SK-N-SH (cell line): ENCODE results near the gene PARD3. TPM values are rescaled to one million over a fixed set of nuclear protein-coding genes. Genes with fewer than 3 reads are reported as not detected.

Experiments
- CTCF ChIA-PET: fragments of 300-600, 350-600 bp; formaldehyde crosslinking; extraction: SDS; loops from one replicate; lab custom pipeline; 2021; lab: Yijun Ruan, JAX
- POLR2A ChIA-PET: fragments of 350-600 bp; sonication (Branson Sonifier 250); formaldehyde crosslinking; extraction: SDS; loops from one replicate; lab custom pipeline; 2020; ENCODE audit warnings: antibody characterized with exemption, inconsistent platforms; lab: Yijun Ruan, JAX
- DNase-seq: peaks from one replicate; pipeline ENCODE4 v3.0.0; 2012
- H2AFZ ChIP-seq: fragments of 200-600 bp; sonication (generic); 2 replicates; pipeline ENCODE4 v1.8.1; 2016; ENCODE audit warnings: antibody characterized with exemption, mild to moderate bottlenecking, low read depth
- H3F3A ChIP-seq: fragments of 200-600 bp; sonication (generic); replicated peaks from 2 replicates; pipeline ENCODE3; 2016; ENCODE audit warnings: antibody characterized with exemption, mild to moderate bottlenecking; ENCODE audit not compliant: insufficient read depth
- H3K27ac ChIP-seq, 2 experiments: fragments of 200-500 bp in 1 of 2; fragments of 200-600 bp in 1 of 2; sonication (Bioruptor generic) in 1 of 2; sonication (generic), shearing (Covaris generic) in 1 of 2; 2 replicates each; pipeline versions ENCODE4 v1.5.1 to v1.6.1; 2014 to 2016; ENCODE audit warnings: low read depth in 2 of 2, inconsistent platforms in 1 of 2, low read length in 1 of 2, mild to moderate bottlenecking in 1 of 2, mixed read lengths in 1 of 2
- H3K27me3 ChIP-seq: fragments of 200-600 bp; sonication (generic), shearing (Covaris generic); 2 replicates; pipeline ENCODE4 v1.6.1; 2016; ENCODE audit warnings: mixed run types; ENCODE audit not compliant: insufficient read depth
- H3K36me3 ChIP-seq, 2 experiments: fragments of 200-500 bp in 1 of 2; fragments of 200-600 bp in 1 of 2; sonication (Bioruptor generic) in 1 of 2; sonication (generic) in 1 of 2; replicated peaks in 1 of 2; 2 replicates each; pipeline versions ENCODE3 to v1.5.1; 2014 to 2016; ENCODE audit warnings: low read length in 1 of 2, mild to moderate bottlenecking in 1 of 2; ENCODE audit not compliant: insufficient read depth in 2 of 2, control insufficient read depth in 1 of 2
- H3K4me1 ChIP-seq, 2 experiments: fragments of 200-500 bp in 1 of 2; fragments of 200-600 bp in 1 of 2; sonication (Bioruptor generic) in 1 of 2; sonication (generic), shearing (Covaris generic) in 1 of 2; 2 replicates each; pipeline versions ENCODE4 v1.5.1 to v1.6.1; 2014 to 2016; ENCODE audit warnings: low read depth in 1 of 2, low read length in 1 of 2, mixed run types in 1 of 2; ENCODE audit not compliant: insufficient read depth in 2 of 2, control insufficient read depth in 1 of 2
- H3K4me2 ChIP-seq: fragments of 200-600 bp; sonication (generic), shearing (Covaris generic); 2 replicates; pipeline ENCODE4 v1.6.1; 2017; ENCODE audit warnings: mixed run types
- H3K4me3 ChIP-seq, 2 experiments: fragments of 200-500 bp in 1 of 2; fragments of 200-600 bp in 1 of 2; sonication (Bioruptor generic) in 1 of 2; sonication (generic), shearing (Covaris generic) in 1 of 2; 2 replicates each; pipeline versions ENCODE4 v1.5.1 to v1.8.1; 2014 to 2016; ENCODE audit warnings: low read depth in 2 of 2, inconsistent platforms in 1 of 2, low read length in 1 of 2, mild to moderate bottlenecking in 1 of 2, mixed read lengths in 1 of 2, moderate library complexity in 1 of 2
- H3K79me2 ChIP-seq: fragments of 200-600 bp; sonication (generic); 2 replicates; pipeline ENCODE4 v1.8.1; 2017; ENCODE audit warnings: mild to moderate bottlenecking; ENCODE audit not compliant: insufficient read depth
- H3K9ac ChIP-seq: fragments of 200-600 bp; sonication (generic); 2 replicates; pipeline ENCODE4 v1.6.1; 2017; ENCODE audit warnings: mixed run types
- H3K9me2 ChIP-seq: fragments of 200-600 bp; sonication (generic); 2 replicates; pipeline ENCODE4 v1.6.1; 2017; ENCODE audit warnings: mixed run types
- H3K9me3 ChIP-seq: fragments of 200-600 bp; sonication (generic); 2 replicates; pipeline ENCODE4 v1.6.1; 2017; ENCODE audit warnings: mixed run types, mild to moderate bottlenecking, moderate library complexity
- H4K20me1 ChIP-seq: fragments of 200-600 bp; sonication (generic); 2 replicates; pipeline ENCODE4 v1.6.1; 2017; ENCODE audit warnings: mild to moderate bottlenecking, mixed run types; ENCODE audit not compliant: insufficient read depth
- CHD2 ChIP-seq: fragments of 150-350 bp; IDR thresholded peaks from 2 replicates; pipeline ENCODE4 v1.6.1; 2018; ENCODE audit warnings: low read length; ENCODE audit not compliant: partially characterized antibody
- FOSL2 ChIP-seq: IDR thresholded peaks from 2 replicates; pipeline ENCODE4 v1.4.0; 2012; ENCODE audit warnings: low read depth, mild to moderate bottlenecking, moderate library complexity, borderline replicate concordance
- NRF1 ChIP-seq: IDR thresholded peaks from 2 replicates; pipeline ENCODE4 v1.6.1; 2012; ENCODE audit warnings: low read depth, mild to moderate bottlenecking, low read length
- RAD21 ChIP-seq: IDR thresholded peaks from 2 replicates; pipeline ENCODE4 v1.6.1; 2012; ENCODE audit warnings: mild to moderate bottlenecking, low read length
- RCOR1 ChIP-seq: fragments of 150-350 bp; IDR thresholded peaks from 2 replicates; pipeline ENCODE4 v1.6.1; 2017; ENCODE audit warnings: antibody characterized with exemption, low read length
- RFX5 ChIP-seq: IDR thresholded peaks from 2 replicates; pipeline ENCODE4 v1.6.1; 2012; ENCODE audit warnings: mild to moderate bottlenecking, improper control_type of control experiment, low read length
- SMC3 ChIP-seq: IDR thresholded peaks from 2 replicates; pipeline ENCODE4 v1.6.1; 2012; ENCODE audit warnings: low read depth, low read length, improper control_type of control experiment
- TCF12 ChIP-seq: IDR thresholded peaks from 2 replicates; pipeline ENCODE4 v1.4.0; 2012
- USF2 ChIP-seq: fragments of 150-350 bp; IDR thresholded peaks from 2 replicates; pipeline ENCODE4 v1.6.1; 2017; ENCODE audit warnings: antibody characterized with exemption, low read length, low read depth, borderline replicate concordance
- WGBS: methylation state at CpG from one replicate; pipeline ENCODE4 v1.1.6; 2017; ENCODE audit warnings: low lambda C conversion rate; 5-methylcytosine and 5-hydroxymethylcytosine counted together
- polyA plus RNA-seq, 3 experiments: library from polyadenylated mRNA; depleted of rRNA; stranded (reverse); fragments of >200 nt; gene quantifications; 2 replicates each; pipeline ENCODE4 v1.2.3, GENCODE V29; 2012
- TF ChIP-seq, protein P1 (sequence below): IDR thresholded peaks from 2 replicates; pipeline ENCODE4; 2012
- TF ChIP-seq, protein P2 (sequence below): IDR thresholded peaks from 2 replicates; pipeline ENCODE4 v1.4.0; 2012; ENCODE audit warnings: low read depth
- TF ChIP-seq, protein P3 (sequence below): IDR thresholded peaks from 2 replicates; pipeline ENCODE4 v1.6.1; 2012; ENCODE audit warnings: mild to moderate bottlenecking, low read depth, low read length, moderate library complexity
- TF ChIP-seq, protein P4 (sequence below): IDR thresholded peaks from 2 replicates; pipeline ENCODE4 v1.4.0; 2012; ENCODE audit warnings: low read depth, borderline replicate concordance

Gene PARD3
- polyA plus RNA-seq, 1 of the 3 experiments (the other 2 are of a cell fraction) = 29.4 TPM

GRCh38 chr10:34121781-34122622, 693.1 kb downstream of the PARD3 start:
- Histone ChIP-seq H2AFZ (no peak overlapping the region), H3K27ac (peak overlapping the region; percentile 30 to 54; a peak in 3 of 4 replicates), H4K20me1 (no peaks in the 10 kb centered on the region), H3K9me3 (no peaks in the 10 kb centered on the region), H3K4me1 (peaks cover 5 to 11% of the 10 kb centered on the region in 2 experiments; a peak in 3 of 4 replicates), H3K9ac (no peak overlapping the region), H3F3A (peaks cover 4% of the 10 kb centered on the region), H3K4me2 (peak overlapping the region; percentile 51), H3K27me3 (no peaks in the 10 kb centered on the region), H3K79me2 (no peaks in the 10 kb centered on the region), H3K9me2 (no peaks in the 10 kb centered on the region), H3K36me3 (no peaks in the 10 kb centered on the region), H3K4me3 (no peak overlapping the region)
- ChIA-PET POLR2A (interaction anchor here (0.5 kb wide), 1 partner anchor 12 kb away, joined by 4 read pairs; no protein-coding TSS in a partner anchor), CTCF (interaction anchor here (1.0 to 1.8 kb wide), 2 partner anchors 12 to 516 kb away, joined by 3 to 5 read pairs; no protein-coding TSS in a partner anchor)
- TF ChIP-seq, protein P1, sequence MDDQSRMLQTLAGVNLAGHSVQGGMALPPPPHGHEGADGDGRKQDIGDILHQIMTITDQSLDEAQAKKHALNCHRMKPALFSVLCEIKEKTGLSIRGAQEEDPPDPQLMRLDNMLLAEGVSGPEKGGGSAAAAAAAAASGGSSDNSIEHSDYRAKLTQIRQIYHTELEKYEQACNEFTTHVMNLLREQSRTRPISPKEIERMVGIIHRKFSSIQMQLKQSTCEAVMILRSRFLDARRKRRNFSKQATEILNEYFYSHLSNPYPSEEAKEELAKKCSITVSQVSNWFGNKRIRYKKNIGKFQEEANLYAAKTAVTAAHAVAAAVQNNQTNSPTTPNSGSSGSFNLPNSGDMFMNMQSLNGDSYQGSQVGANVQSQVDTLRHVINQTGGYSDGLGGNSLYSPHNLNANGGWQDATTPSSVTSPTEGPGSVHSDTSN = peak; percentile 24; the same call in 1 of the 2 replicates
- TF ChIP-seq RCOR1 (no peak), TCF12 (peak; percentile 15), SMC3 (no peak)
- TF ChIP-seq, protein P2, sequence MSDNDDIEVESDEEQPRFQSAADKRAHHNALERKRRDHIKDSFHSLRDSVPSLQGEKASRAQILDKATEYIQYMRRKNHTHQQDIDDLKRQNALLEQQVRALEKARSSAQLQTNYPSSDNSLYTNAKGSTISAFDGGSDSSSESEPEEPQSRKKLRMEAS = 0 out of 2 replicates have a peak, but pooled peaks have one; percentile 15
- WGBS = 63% methylated on average over 7 of the region's 7 CpGs
- DNase-seq = no peak

- ChIA-PET POLR2A (interaction anchor here (0.5 kb wide), 1 partner anchor 11 kb away, joined by 4 read pairs; no protein-coding TSS in a partner anchor), CTCF (interaction anchor here (1.0 to 1.8 kb wide), 3 partner anchors 13 to 787 kb away, joined by 3 to 5 read pairs (median 3); partner anchors contain the start of gene NRP1)
- H4K20me1 ChIP-seq = no peaks in the 10 kb centered on the region
- H3K36me3 ChIP-seq = no peaks in the 10 kb centered on the region
- DNase-seq = no peak
- H2AFZ ChIP-seq = no peak overlapping the region
- no peaks in the 10 kb centered on the region for H3K27me3 ChIP-seq
- 96% methylated on average over 7 of the region's 7 CpGs for WGBS
- no peaks in the 10 kb centered on the region for H3K9me2 ChIP-seq
- TF ChIP-seq USF2 = no peak
- TF ChIP-seq SMC3 = no peak
- no peak for TF ChIP-seq RAD21
- no peak for TF ChIP-seq RFX5
- TF ChIP-seq NRF1 = no peak
- no peak for TF ChIP-seq FOSL2
- TF ChIP-seq CHD2 = no peak
- TF ChIP-seq, protein P3, sequence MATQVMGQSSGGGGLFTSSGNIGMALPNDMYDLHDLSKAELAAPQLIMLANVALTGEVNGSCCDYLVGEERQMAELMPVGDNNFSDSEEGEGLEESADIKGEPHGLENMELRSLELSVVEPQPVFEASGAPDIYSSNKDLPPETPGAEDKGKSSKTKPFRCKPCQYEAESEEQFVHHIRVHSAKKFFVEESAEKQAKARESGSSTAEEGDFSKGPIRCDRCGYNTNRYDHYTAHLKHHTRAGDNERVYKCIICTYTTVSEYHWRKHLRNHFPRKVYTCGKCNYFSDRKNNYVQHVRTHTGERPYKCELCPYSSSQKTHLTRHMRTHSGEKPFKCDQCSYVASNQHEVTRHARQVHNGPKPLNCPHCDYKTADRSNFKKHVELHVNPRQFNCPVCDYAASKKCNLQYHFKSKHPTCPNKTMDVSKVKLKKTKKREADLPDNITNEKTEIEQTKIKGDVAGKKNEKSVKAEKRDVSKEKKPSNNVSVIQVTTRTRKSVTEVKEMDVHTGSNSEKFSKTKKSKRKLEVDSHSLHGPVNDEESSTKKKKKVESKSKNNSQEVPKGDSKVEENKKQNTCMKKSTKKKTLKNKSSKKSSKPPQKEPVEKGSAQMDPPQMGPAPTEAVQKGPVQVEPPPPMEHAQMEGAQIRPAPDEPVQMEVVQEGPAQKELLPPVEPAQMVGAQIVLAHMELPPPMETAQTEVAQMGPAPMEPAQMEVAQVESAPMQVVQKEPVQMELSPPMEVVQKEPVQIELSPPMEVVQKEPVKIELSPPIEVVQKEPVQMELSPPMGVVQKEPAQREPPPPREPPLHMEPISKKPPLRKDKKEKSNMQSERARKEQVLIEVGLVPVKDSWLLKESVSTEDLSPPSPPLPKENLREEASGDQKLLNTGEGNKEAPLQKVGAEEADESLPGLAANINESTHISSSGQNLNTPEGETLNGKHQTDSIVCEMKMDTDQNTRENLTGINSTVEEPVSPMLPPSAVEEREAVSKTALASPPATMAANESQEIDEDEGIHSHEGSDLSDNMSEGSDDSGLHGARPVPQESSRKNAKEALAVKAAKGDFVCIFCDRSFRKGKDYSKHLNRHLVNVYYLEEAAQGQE = no peak
- TF ChIP-seq, protein P4, sequence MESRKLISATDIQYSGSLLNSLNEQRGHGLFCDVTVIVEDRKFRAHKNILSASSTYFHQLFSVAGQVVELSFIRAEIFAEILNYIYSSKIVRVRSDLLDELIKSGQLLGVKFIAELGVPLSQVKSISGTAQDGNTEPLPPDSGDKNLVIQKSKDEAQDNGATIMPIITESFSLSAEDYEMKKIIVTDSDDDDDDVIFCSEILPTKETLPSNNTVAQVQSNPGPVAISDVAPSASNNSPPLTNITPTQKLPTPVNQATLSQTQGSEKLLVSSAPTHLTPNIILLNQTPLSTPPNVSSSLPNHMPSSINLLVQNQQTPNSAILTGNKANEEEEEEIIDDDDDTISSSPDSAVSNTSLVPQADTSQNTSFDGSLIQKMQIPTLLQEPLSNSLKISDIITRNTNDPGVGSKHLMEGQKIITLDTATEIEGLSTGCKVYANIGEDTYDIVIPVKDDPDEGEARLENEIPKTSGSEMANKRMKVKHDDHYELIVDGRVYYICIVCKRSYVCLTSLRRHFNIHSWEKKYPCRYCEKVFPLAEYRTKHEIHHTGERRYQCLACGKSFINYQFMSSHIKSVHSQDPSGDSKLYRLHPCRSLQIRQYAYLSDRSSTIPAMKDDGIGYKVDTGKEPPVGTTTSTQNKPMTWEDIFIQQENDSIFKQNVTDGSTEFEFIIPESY = no peak
- no peaks in the 10 kb centered on the region for H3K9me3 ChIP-seq
- peak overlapping the region; percentile 51; the same call in 1 of the 2 replicates for H3K4me2 ChIP-seq
- peak overlapping the region; percentile 30 to 54; a peak in 2 of 4 replicates for H3K27ac ChIP-seq
- no peak overlapping the region for H3K9ac ChIP-seq
- no peak overlapping the region for H3K4me3 ChIP-seq
- H3K79me2 ChIP-seq = no peaks in the 10 kb centered on the region
- H3K4me1 ChIP-seq = peaks cover 11% of the 10 kb centered on the region in 2 experiments; a peak in 3 of 4 replicates
- H3F3A ChIP-seq = peaks cover 4% of the 10 kb centered on the region
These were observed 693.9 kb downstream of the PARD3 start for GRCh38 chr10:34121125-34121753.
